Erythroblast (primary cell): ENCODE measurements around the gene ZCCHC7.

Source experiments
- GATA1 ChIP-seq: IDR thresholded peaks from 2 replicates; pipeline ENCODE4 v1.6.1; 2011; ENCODE audit warnings: low read depth, mild to moderate bottlenecking, control low read depth, low read length, moderate library complexity
- POLR2A ChIP-seq: IDR thresholded peaks from 2 replicates; pipeline ENCODE4 v1.6.1; 2011; ENCODE audit warnings: mild to moderate bottlenecking, low read length

DNA sequence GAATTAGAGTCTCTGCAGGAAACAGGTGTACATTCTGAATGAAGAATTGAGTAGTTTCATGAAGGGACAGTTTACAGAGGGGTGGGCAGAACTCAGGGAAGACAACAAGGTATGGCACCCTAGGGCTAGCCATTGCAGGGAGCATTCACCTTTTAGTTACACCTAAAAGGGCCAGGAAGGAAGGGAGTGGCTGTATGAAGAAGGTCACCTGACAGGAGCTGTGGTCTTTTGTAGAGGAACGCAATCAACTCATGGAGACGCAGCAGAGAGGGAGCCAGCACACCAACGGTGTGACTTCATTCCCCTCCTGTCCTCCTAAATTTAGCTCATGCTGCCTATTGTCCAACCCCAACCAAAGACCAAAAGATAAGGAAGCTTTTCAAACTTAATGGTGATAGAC, 12.7 kb upstream of the ZCCHC7 start:
- TF ChIP-seq POLR2A (no peak), GATA1 (no peak)
